NT2/D1 (cell line): ENCODE data around the gene KIF19.

Experiments used
- YY1 ChIP-seq: IDR thresholded peaks from 2 replicates; pipeline ENCODE4 v1.6.1; 2011; ENCODE audit not compliant: insufficient read length, insufficient read depth
- ZNF274 ChIP-seq: IDR thresholded peaks from 2 replicates; pipeline ENCODE4 v1.6.1; 2011; ENCODE audit warnings: mild to moderate bottlenecking, low read depth, low read length

DNA sequence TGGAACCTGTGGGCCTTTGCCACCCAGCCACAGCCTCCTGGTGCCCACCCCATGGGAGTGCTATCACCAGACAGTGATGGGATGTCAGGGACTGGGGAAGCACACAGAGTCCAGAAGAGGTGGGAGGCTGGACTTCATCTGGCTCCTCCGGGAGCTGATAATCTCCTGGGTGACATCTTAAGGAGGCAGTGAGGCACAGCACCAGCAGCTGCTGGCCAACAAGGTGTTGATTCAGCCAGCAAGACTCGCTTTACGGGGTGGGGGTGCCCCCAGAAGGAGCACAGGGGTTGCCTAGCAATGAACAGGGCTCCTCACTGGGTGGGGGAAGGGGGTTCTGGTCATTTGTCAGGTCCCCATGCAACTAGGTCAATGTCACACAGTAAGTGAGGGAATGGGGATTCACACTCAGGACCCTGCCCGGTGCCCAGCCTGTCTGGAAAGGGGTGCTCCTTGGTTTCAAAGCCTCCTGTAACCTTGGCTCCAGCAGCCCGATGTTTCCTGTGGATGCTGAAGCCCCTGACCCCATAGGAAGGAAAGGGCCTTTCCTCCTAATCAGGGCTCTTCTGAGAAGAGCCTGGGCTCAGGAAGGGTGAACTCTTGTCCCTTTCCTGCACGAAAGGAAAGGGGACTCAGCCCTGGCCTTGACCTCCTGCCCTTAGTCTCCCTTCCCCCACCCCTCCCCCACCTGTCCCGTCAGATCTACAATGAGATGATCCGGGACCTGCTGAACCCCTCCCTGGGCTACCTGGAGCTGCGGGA is 17.7 kb downstream of the KIF19 start:
- TF ChIP-seq YY1 = no peak
- no peak for TF ChIP-seq ZNF274
